ENCODE measurements around the gene CNPY2. TPM values are rescaled to one million over a fixed set of nuclear protein-coding genes. Genes with fewer than 3 reads are reported as not detected.
"Not testable (repeated sequence)": the region's sequence is repeated elsewhere in the genome, so short reads cannot be mapped to it uniquely, and the experiment has no call there.

CNPY2 gene
- total RNA-seq, 1 donor from 2014 or later, result 165 TPM

- DNase-seq (ENCODE audit: low spot score), result no peak
- no peaks in the 10 kb centered on the region for H3K9me3 Mint-ChIP-seq
- peaks cover 51% of the 10 kb centered on the region for H3K36me3 Mint-ChIP-seq (ENCODE audit: low read depth)
- no peak overlapping the region for H3K4me3 Mint-ChIP-seq (ENCODE audit: low read depth)
- H3K27ac Mint-ChIP-seq, result no peak overlapping the region
- H3K4me1 Mint-ChIP-seq (ENCODE audit: low read depth), result peaks cover 28% of the 10 kb centered on the region
- no peaks in the 10 kb centered on the region for H3K27me3 Mint-ChIP-seq (ENCODE audit: low read depth)
- intact Hi-C loops (cut with micrococcal nuclease), result no loop called here
These were observed 25.8 kb upstream of the CNPY2 start for GRCh38 chr12:56341616-56342015.

DNA sequence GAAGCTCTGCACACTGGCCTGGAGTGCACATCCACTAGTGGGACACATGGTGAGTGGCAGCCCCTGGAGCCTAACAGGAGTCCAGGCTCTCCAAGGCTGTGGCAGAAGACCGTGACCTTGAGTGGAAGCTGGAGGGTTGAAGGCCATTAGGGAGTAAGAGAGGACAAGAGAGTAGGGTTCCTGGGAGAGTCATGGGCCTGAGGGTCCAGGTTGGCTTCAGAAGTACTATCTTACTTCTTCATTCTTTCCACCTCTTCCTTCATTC, 23.3 kb upstream of the CNPY2 start:
- H3K36me3 Mint-ChIP-seq (ENCODE audit: low read depth), result peaks cover 39% of the 10 kb centered on the region
- H3K27ac Mint-ChIP-seq, result peak overlapping the region; percentile 99
- no peaks in the 10 kb centered on the region for H3K9me3 Mint-ChIP-seq
- intact Hi-C loops (cut with micrococcal nuclease), result loop anchor here (2.0 kb wide), 1 partner anchor 130 kb away; the partner anchor contains the start of gene SPRYD4
- H3K27me3 Mint-ChIP-seq (ENCODE audit: low read depth), result no peaks in the 10 kb centered on the region
- peaks cover 33% of the 10 kb centered on the region for H3K4me1 Mint-ChIP-seq (ENCODE audit: low read depth)
- H3K4me3 Mint-ChIP-seq (ENCODE audit: low read depth), result peak overlapping the region; percentile 88
- no peak for DNase-seq (ENCODE audit: low spot score)

DNA sequence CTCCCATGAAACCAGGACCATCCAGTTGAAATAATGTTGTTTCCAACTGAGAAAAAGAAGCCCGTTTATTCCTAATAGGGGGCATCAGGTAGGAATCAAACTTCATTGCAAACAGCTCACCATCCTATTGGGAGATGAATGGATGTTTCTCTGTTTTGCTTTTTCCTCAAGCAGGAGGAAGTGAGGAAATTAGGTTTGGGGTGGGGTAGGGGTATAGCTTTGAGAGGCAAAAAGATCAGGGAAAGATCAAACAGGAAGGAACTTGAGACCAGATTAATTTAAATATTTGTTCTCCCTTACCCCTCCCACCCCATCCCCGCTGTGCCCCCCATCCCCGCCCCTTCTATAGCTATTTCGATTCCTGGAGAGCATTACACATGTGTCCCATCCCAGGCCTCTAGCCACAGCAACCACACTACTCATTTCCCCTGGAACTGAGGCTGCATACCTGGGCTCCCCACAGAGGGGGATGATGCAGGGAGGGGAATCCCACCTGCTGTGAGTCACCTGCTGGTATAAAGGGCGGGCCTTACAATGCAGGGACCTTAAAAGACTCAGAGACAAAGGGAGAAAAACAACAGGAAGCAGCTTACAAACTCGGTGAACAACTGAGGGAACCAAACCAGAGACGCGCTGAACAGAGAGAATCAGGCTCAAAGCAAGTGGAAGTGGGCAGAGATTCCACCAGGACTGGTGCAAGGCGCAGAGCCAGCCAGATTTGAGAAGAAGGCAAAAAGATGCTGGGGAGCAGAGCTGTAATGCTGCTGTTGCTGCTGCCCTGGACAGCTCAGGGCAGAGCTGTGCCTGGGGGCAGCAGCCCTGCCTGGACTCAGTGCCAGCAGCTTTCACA, 22.7 kb upstream of the CNPY2 start, which contains the start of gene IL23A:
Gene IL23A (plus strand): TSS at position 577 of the 850 bp plus-strand sequence. CDS start 161 bp downstream, at position 738.
- H3K27me3 Mint-ChIP-seq (ENCODE audit: low read depth), result no peaks in the 10 kb centered on the region
- peaks cover 35% of the 10 kb centered on the region for H3K36me3 Mint-ChIP-seq (ENCODE audit: low read depth)
- peak; percentile 63 for DNase-seq (ENCODE audit: low spot score)
- H3K9me3 Mint-ChIP-seq, result no peaks in the 10 kb centered on the region
- peak within 1 kb of the TSS; percentile 99 for H3K27ac Mint-ChIP-seq
- intact Hi-C loops (cut with micrococcal nuclease), result loop anchor here (1.0 to 2.0 kb wide), 3 partner anchors 22 to 130 kb away; partner anchors contain the start of genes CS, SPRYD4 and STAT2
- H3K4me1 Mint-ChIP-seq (ENCODE audit: low read depth), result peaks cover 33% of the 10 kb centered on the region
- H3K4me3 Mint-ChIP-seq (ENCODE audit: low read depth), result peak within 1 kb of the TSS; percentile 88

DNA sequence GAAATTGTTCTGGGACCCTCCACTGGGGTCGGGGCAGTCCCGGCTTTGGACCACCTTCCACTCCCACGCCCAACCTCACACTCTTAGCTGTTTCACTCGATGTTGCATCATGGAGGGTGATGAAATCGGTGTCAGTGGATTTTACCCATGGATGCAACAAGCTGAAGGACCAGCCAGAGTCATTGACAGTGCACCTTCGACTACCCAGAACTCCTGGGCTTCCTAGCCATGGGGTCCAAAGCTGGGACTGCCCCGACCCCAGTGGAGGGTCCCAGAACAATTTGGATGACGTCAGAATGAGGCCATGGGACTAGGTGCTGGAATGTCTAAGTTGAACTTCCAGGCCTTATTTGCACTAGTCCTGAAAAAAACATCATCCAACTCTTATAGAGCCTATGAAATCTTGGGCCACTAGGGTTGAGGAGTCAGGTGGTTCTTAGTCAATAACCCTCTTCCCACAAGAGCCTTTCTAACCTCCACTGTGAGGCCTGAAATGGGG, 22.0 kb upstream of the CNPY2 start:
- H3K4me1 Mint-ChIP-seq (ENCODE audit: low read depth), result peaks cover 40% of the 10 kb centered on the region
- peak overlapping the region; percentile 99 for H3K27ac Mint-ChIP-seq
- H3K9me3 Mint-ChIP-seq, result no peaks in the 10 kb centered on the region
- H3K4me3 Mint-ChIP-seq (ENCODE audit: low read depth), result peak overlapping the region; percentile 50
- no peak for DNase-seq (ENCODE audit: low spot score)
- H3K36me3 Mint-ChIP-seq (ENCODE audit: low read depth), result peaks cover 29% of the 10 kb centered on the region
- H3K27me3 Mint-ChIP-seq (ENCODE audit: low read depth), result no peaks in the 10 kb centered on the region
- intact Hi-C loops (cut with micrococcal nuclease), result loop anchor here (1.0 to 2.0 kb wide), 3 partner anchors 22 to 131 kb away; partner anchors contain the start of genes CS, SPRYD4 and STAT2

DNA sequence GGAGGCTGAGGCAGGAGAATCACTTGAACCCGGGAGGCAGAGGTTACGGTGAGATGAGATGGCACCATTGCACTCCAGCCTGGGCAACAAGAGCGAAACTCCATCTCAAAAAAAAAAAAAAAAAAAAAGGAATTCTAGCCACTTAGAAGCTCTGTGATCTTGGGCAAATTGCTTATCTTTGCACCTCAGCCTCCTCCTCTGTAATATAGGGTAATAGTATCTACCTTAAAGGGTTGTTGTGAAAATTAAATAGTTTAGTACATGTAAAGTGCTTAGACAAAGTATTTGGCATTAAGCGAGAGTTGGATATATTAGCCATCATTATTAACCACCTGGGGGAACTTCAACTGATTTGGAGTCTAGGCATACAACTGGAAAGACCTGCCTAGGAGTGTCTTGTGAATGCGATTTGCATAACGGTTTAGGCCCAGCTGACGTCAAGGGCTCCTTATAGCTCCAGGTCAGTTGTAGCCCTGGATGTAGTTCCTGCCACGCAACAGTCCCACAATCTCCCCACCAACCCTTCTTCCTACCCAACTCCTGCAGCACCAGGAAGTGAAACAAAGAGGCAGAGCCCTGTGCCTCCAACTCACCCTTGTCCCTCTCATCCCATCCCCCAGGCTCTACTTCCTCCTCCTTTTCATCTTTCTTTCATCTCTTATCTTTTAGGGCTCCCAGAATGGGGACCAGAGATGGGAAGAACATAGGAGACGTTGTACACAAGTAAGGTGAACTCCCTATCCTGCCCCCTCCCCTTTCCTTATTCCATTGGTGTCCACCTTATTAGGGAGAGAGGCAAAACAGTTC, 20.8 kb upstream of the CNPY2 start:
- DNase-seq (ENCODE audit: low spot score), result no peak
- Mint-ChIP-seq H3K9me3 (no peaks in the 10 kb centered on the region), H3K36me3 (ENCODE audit: low read depth) (peaks cover 22% of the 10 kb centered on the region), H3K4me1 (ENCODE audit: low read depth) (peaks cover 44% of the 10 kb centered on the region), H3K27ac (peak overlapping the region; percentile 45), H3K27me3 (ENCODE audit: low read depth) (no peaks in the 10 kb centered on the region), H3K4me3 (ENCODE audit: low read depth) (no peak overlapping the region)
- intact Hi-C loops (cut with micrococcal nuclease), result no loop called here

DNA sequence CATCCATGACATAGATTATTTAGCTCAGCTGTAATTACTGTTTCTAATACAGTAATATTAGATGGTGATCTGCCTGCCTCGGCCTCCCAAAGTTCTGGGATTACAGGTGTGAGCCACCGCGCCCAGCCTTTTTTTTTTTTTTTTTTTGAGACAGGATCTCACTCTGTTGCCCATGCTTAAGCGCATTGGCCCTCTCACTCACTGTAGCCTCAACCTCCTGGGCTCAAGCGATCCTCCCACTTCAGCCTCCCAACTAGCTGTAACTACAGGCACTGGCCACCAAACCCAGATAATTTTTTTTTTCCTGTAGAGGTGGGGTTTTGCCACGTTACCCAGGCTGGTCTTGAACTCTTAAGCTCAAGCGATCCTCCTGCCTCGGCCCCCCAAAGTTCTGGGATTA, 19.7 kb upstream of the CNPY2 start:
- H3K27ac Mint-ChIP-seq; H3K4me3 Mint-ChIP-seq (ENCODE audit: low read depth); H3K9me3 Mint-ChIP-seq; H3K27me3 Mint-ChIP-seq (ENCODE audit: low read depth); intact Hi-C loops (cut with micrococcal nuclease); DNase-seq (ENCODE audit: low spot score): not testable (repeated sequence)
- H3K36me3 Mint-ChIP-seq (ENCODE audit: low read depth), result peaks cover 17% of the 10 kb centered on the region
- peaks cover 48% of the 10 kb centered on the region for H3K4me1 Mint-ChIP-seq (ENCODE audit: low read depth)

DNA sequence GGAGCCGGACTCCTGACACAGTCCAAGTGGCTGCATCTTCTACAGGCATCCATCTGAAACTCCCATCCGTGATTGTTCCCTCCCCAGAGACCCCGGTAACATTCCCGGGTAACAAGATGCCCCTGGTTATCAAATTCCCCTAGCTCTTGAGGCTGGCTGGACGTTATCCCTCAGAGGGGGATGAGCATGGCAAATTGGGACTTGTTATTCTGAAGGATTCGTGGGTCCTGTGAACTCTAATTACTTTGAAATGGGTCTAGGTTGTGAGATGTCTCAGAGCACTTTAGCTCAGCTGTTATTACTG, 18.7 kb upstream of the CNPY2 start:
- H3K27me3 Mint-ChIP-seq (ENCODE audit: low read depth), result no peaks in the 10 kb centered on the region
- H3K36me3 Mint-ChIP-seq (ENCODE audit: low read depth), result peaks cover 9% of the 10 kb centered on the region
- H3K9me3 Mint-ChIP-seq, result no peaks in the 10 kb centered on the region
- DNase-seq (ENCODE audit: low spot score), result no peak
- H3K4me3 Mint-ChIP-seq (ENCODE audit: low read depth), result peak overlapping the region; percentile 96
- intact Hi-C loops (cut with micrococcal nuclease), result loop anchor here (1.0 to 5.0 kb wide), 5 partner anchors 26 to 393 kb away; partner anchors contain the start of genes COQ10A, NABP2, NACA and RNF41
- H3K4me1 Mint-ChIP-seq (ENCODE audit: low read depth), result peaks cover 43% of the 10 kb centered on the region
- peak overlapping the region; percentile 100 for H3K27ac Mint-ChIP-seq

- H3K27ac Mint-ChIP-seq, result peak within 1 kb of the TSS; percentile 100
- H3K4me3 Mint-ChIP-seq (ENCODE audit: low read depth), result peak within 1 kb of the TSS; percentile 96
- H3K36me3 Mint-ChIP-seq (ENCODE audit: low read depth), result peaks cover 3% of the 10 kb centered on the region
- peaks cover 38% of the 10 kb centered on the region for H3K4me1 Mint-ChIP-seq (ENCODE audit: low read depth)
- no peaks in the 10 kb centered on the region for H3K9me3 Mint-ChIP-seq
- intact Hi-C loops (cut with micrococcal nuclease), result loop anchor here (1.0 to 5.0 kb wide), 7 partner anchors 18 to 393 kb away; partner anchors contain the start of genes COQ10A, CS, NABP2 and NACA
- H3K27me3 Mint-ChIP-seq (ENCODE audit: low read depth), result no peaks in the 10 kb centered on the region
- DNase-seq (ENCODE audit: low spot score), result peak; percentile 93
These were observed 18.1 kb upstream of the CNPY2 start, which contains the start of gene PAN2 for GRCh38 chr12:56333679-56334489. TSS of gene PAN2 (minus strand) at chr12:56334000. CDS start at chr12:56333094, 906 bp downstream.

- Mint-ChIP-seq H3K4me3 (ENCODE audit: low read depth) (peak overlapping the region; percentile 96), H3K27me3 (ENCODE audit: low read depth) (no peaks in the 10 kb centered on the region), H3K27ac (peak overlapping the region; percentile 100), H3K4me1 (ENCODE audit: low read depth) (peaks cover 32% of the 10 kb centered on the region), H3K9me3 (no peaks in the 10 kb centered on the region), H3K36me3 (ENCODE audit: low read depth) (no peaks in the 10 kb centered on the region)
- DNase-seq (ENCODE audit: low spot score), result no peak
- intact Hi-C loops (cut with micrococcal nuclease), result loop anchor here (1.0 to 5.0 kb wide), 5 partner anchors 17 to 394 kb away; partner anchors contain the start of genes CS, NABP2, NACA and RNF41
These were observed 17.4 kb upstream of the CNPY2 start for GRCh38 chr12:56333197-56333678.

- Mint-ChIP-seq H3K27me3 (ENCODE audit: low read depth) (no peaks in the 10 kb centered on the region), H3K4me1 (ENCODE audit: low read depth) (peaks cover 26% of the 10 kb centered on the region), H3K36me3 (ENCODE audit: low read depth) (no peaks in the 10 kb centered on the region), H3K4me3 (ENCODE audit: low read depth) (peak overlapping the region; percentile 96), H3K27ac (peak overlapping the region; percentile 100), H3K9me3 (no peaks in the 10 kb centered on the region)
- DNase-seq (ENCODE audit: low spot score), result no peak
- intact Hi-C loops (cut with micrococcal nuclease), result loop anchor here (1.0 to 5.0 kb wide), 5 partner anchors 16 to 395 kb away; partner anchors contain the start of genes CS, NABP2, NACA and RNF41
These were observed 16.9 kb upstream of the CNPY2 start for GRCh38 chr12:56332512-56333196.

DNA sequence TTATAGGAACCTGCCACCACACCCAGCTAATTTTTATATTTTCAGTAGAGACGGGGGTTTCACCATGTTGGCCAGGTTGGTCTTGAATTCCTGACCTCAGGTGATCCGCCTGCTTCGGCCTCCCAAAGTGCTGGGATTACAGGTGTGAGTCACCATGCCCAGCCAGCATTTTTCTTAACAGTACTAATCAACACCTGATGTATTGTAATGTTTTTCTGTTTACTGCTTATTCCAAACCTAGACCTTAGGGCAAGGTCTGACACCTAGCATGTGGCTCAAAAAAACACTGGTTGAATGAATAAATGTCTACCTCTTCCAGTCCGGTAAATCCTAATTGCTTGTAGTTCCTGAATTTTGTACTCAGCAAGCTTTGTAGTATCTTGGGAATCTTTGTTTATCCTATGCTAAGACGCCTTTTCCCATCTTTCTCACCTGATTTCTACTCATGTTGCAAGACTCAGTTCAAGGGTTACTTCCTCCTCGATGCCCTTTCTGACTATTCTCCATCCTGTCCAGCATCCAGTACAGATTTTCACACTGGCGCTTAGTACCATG, 15.2 kb upstream of the CNPY2 start:
- intact Hi-C loops (cut with micrococcal nuclease), result loop anchor here (5.0 kb wide), 3 partner anchors 109 to 396 kb away; partner anchors contain the start of genes NABP2, NACA, RNF41 and TIMELESS
- Mint-ChIP-seq H3K27ac (peak overlapping the region; percentile 9), H3K27me3 (ENCODE audit: low read depth) (no peaks in the 10 kb centered on the region), H3K4me1 (ENCODE audit: low read depth) (peaks cover 19% of the 10 kb centered on the region), H3K36me3 (ENCODE audit: low read depth) (peaks cover 11% of the 10 kb centered on the region), H3K4me3 (ENCODE audit: low read depth) (no peak overlapping the region), H3K9me3 (no peaks in the 10 kb centered on the region)
- no peak for DNase-seq (ENCODE audit: low spot score)
